Measurements from ENCODE around the gene IL1RN. TPM values are rescaled to one million over a fixed set of nuclear protein-coding genes. Genes with fewer than 3 reads are reported as not detected.

IL1RN gene
- total and polyA plus RNA-seq, 2 of the 8 experiments (the other 6 are each of a cell fraction or from before 2014, with no cell fraction given), result not detected

DNA sequence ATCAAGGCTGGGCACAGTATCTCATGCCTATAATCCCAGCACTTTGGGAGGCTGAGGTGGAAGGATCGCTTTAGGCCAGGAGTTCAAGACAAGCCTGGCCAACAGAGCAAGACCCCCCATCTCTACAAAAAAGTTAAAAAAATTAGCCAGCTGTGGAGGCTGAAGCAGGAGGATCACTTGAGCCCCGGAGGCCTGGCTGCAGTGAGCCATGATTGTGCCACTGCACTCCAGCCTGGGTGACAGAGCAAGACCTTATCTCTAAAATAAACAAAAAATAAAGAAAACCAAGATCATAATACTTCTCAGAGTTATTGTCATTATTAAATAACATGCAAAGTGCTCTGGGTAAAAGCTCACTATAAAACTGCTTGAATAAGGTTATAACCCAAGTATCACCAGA lies 14.9 kb downstream of the IL1RN start (continued):
- TF ChIP-seq CHD7 (IDR thresholded peaks at IDR 0.05; ENCODE audit: insufficient replicate concordance, low read length), result no peak
- no peak for TF ChIP-seq SUZ12 (IDR thresholded peaks at IDR 0.05; ENCODE audit: low read length)
- TF ChIP-seq BCL11A (IDR thresholded peaks at IDR 0.05; ENCODE audit: low read depth in 2 of 2, low read length in 2 of 2), result no peak
- TF ChIP-seq GTF2F1 (IDR thresholded peaks at IDR 0.05; ENCODE audit: borderline replicate concordance, low read depth, low read length), result no peak
- no peak for TF ChIP-seq CHD2 (IDR thresholded peaks at IDR 0.05; ENCODE audit: low read length)

Data from H1 (cell line).